Stimulated activated memory B cell treated with anti-CD40 and anti-IgM and Interleukin-4, amounts not matched to agents 10 μg/mL and 1 μg/mL and 100 μg/mL, for 72 hours (primary cell): ENCODE results near the gene ZNF853.
"Not testable (repeated sequence)": the region's sequence is repeated elsewhere in the genome, so short reads cannot be mapped to it uniquely, and the experiment has no call there.

ENCODE experiments used
- ATAC-seq: fragments of 150-1000 bp; cut with Tn5 transposase; 2 replicates; pipeline ENCODE4 v1.10.0; 2021
- H3K27ac Mint-ChIP-seq: one replicate; pipeline ENCODE4 v1.8.0; 2022; ENCODE audit warnings: mild to moderate bottlenecking, mixed read lengths
- H3K27me3 Mint-ChIP-seq: one replicate; pipeline ENCODE4 v1.8.0; 2022; ENCODE audit warnings: mixed read lengths
- H3K36me3 Mint-ChIP-seq: one replicate; pipeline ENCODE4 v1.8.0; 2022; ENCODE audit warnings: mixed read lengths
- H3K4me1 Mint-ChIP-seq: one replicate; pipeline ENCODE4 v1.8.0; 2022; ENCODE audit warnings: mixed read lengths
- H3K4me3 Mint-ChIP-seq: one replicate; pipeline ENCODE4 v1.8.0; 2022; ENCODE audit warnings: mild to moderate bottlenecking, moderate library complexity, mixed read lengths
- H3K9me3 Mint-ChIP-seq: one replicate; pipeline ENCODE4 v1.8.0; 2022; ENCODE audit warnings: mixed read lengths

Gene ZNF853

GRCh38 chr7:6650521-6651011 is 35.2 kb downstream of the ZNF853 start:
- Mint-ChIP-seq H3K4me3 (no peak overlapping the region), H3K36me3 (peaks cover 76% of the 10 kb centered on the region), H3K27me3 (no peaks in the 10 kb centered on the region), H3K4me1 (no peaks in the 10 kb centered on the region), H3K27ac (no peak overlapping the region), H3K9me3 (no peaks in the 10 kb centered on the region)
- ATAC-seq, result no peak

DNA sequence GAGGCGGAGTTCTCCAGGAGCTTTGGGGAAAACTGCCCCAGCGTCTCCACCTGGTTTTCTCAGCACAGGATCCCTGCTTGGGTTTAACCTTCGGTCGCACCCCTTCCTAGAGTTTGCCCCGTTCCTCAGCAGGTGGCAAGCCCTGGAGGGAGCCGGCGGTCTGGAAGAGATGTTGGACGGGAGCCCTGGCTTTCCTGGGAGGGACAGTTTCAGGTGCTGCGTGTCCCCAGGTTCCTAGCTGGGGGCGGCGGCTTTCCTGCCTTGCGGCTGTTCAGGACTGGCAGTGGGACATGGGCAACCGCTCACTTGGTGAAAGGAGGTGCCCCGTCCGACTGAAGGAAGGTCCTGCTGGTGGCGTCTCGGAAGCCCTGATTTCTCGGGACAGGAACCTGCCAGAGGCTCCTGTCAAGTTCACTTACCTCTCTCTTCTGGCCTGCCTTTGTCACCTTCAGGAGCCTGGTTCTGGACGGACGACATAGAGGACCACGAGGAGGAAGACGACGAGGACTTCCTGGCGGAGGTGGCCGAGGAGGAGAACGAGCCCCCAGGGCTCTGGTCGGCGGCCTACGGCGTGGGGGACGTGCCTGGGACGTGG is 36.5 kb downstream of the ZNF853 start:
- no peak for ATAC-seq
- H3K9me3 Mint-ChIP-seq, result no peaks in the 10 kb centered on the region
- H3K27ac Mint-ChIP-seq, result no peak overlapping the region
- no peak overlapping the region for H3K4me3 Mint-ChIP-seq
- no peaks in the 10 kb centered on the region for H3K27me3 Mint-ChIP-seq
- H3K4me1 Mint-ChIP-seq, result no peaks in the 10 kb centered on the region
- H3K36me3 Mint-ChIP-seq, result peaks cover 68% of the 10 kb centered on the region

GRCh38 chr7:6652446-6653011 is 37.1 kb downstream of the ZNF853 start:
- H3K4me1 Mint-ChIP-seq, result no peaks in the 10 kb centered on the region
- no peaks in the 10 kb centered on the region for H3K27me3 Mint-ChIP-seq
- no peaks in the 10 kb centered on the region for H3K9me3 Mint-ChIP-seq
- H3K36me3 Mint-ChIP-seq, result peaks cover 63% of the 10 kb centered on the region
- H3K4me3 Mint-ChIP-seq, result no peak overlapping the region
- ATAC-seq, result no peak
- H3K27ac Mint-ChIP-seq, result no peak overlapping the region

DNA sequence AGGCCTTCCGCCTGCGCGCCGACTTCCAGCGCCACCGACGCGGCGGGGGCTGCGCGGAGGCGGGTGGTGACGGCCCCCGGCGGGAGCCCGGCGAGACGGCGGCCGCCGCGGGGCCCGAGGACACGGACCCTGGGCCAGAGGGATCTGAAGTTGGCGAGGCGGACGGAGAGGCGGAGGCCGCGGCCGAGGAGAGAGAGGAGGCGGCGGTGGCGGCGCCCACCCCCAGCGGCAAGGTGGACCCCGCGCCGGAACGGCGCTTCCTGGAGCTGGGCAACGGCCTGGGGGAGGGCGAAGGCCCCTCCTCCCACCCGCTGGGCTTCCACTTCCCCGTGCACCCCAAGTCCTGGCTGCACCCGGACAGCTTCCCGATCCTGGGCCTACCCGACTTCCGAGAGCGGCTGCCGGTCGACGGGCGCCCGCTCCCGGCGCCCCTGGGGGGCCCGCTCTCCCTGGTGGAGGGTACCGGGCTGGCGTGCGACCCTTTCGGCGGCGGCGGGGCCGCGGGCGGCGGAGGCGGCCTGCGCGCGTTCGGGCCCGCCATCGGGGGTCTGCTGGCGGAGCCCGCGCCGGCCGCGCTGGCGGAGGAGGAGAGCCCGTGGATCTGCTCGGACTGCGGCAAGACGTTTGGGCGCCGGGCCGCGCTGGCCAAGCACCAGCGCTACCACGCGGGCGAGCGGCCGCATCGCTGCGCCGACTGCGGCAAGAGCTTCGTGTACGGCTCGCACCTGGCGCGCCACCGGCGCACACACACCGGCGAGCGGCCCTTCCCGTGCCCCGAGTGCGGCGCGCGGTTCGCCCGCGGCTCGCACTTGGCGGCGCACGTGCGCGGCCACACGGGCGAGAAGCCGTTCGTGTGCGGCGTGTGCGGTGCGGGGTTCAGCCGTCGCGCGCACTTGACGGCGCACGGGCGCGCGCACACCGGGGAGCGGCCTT is 37.9 kb downstream of the ZNF853 start:
- no peaks in the 10 kb centered on the region for H3K27me3 Mint-ChIP-seq
- H3K27ac Mint-ChIP-seq, result no peak overlapping the region
- no peak overlapping the region for H3K4me3 Mint-ChIP-seq
- ATAC-seq, result peak; percentile 63
- H3K36me3 Mint-ChIP-seq, result peaks cover 55% of the 10 kb centered on the region
- H3K9me3 Mint-ChIP-seq, result no peaks in the 10 kb centered on the region
- no peaks in the 10 kb centered on the region for H3K4me1 Mint-ChIP-seq

DNA sequence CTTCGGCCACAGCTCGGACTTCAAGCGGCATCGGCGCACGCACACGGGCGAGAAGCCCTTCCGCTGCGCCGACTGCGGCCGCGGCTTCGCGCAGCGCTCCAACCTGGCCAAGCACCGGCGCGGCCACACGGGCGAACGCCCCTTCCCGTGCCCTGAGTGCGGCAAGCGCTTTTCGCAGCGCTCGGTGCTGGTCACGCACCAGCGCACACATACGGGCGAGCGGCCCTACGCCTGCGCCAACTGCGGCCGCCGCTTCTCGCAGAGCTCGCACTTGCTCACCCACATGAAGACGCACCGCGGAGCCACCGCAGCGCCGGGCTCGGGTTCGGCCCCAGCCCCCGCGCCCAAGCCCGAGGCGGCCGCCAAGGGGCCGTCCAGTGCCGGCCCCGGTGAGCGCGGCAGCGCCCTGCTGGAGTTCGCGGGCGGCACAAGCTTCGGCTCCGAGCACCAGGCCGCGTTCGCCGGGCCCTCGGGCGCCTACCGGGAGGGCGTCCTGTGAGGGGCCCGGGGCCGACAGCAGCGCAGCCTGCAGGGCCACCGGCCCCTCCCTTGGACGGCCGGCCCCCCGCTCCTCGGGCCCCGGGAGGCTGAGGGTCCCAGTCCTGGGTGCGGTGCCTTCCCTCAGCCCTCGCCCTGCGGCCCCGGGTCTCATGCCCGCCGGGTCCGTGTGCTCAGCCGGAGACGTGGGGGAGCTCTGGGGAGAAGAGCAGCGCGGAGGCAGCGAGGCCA is 38.9 kb downstream of the ZNF853 start:
- H3K9me3 Mint-ChIP-seq, result no peaks in the 10 kb centered on the region
- ATAC-seq, result no peak
- no peaks in the 10 kb centered on the region for H3K27me3 Mint-ChIP-seq
- peaks cover 47% of the 10 kb centered on the region for H3K36me3 Mint-ChIP-seq
- H3K27ac Mint-ChIP-seq, result no peak overlapping the region
- no peaks in the 10 kb centered on the region for H3K4me1 Mint-ChIP-seq
- H3K4me3 Mint-ChIP-seq, result no peak overlapping the region

- Mint-ChIP-seq H3K27ac (no peak overlapping the region), H3K4me3 (no peak overlapping the region), H3K27me3 (no peaks in the 10 kb centered on the region), H3K9me3 (no peaks in the 10 kb centered on the region), H3K36me3 (peaks cover 40% of the 10 kb centered on the region), H3K4me1 (no peaks in the 10 kb centered on the region)
- ATAC-seq, result no peak
Measured at GRCh38 chr7:6654842-6655610, 39.6 kb downstream of the ZNF853 start.

DNA sequence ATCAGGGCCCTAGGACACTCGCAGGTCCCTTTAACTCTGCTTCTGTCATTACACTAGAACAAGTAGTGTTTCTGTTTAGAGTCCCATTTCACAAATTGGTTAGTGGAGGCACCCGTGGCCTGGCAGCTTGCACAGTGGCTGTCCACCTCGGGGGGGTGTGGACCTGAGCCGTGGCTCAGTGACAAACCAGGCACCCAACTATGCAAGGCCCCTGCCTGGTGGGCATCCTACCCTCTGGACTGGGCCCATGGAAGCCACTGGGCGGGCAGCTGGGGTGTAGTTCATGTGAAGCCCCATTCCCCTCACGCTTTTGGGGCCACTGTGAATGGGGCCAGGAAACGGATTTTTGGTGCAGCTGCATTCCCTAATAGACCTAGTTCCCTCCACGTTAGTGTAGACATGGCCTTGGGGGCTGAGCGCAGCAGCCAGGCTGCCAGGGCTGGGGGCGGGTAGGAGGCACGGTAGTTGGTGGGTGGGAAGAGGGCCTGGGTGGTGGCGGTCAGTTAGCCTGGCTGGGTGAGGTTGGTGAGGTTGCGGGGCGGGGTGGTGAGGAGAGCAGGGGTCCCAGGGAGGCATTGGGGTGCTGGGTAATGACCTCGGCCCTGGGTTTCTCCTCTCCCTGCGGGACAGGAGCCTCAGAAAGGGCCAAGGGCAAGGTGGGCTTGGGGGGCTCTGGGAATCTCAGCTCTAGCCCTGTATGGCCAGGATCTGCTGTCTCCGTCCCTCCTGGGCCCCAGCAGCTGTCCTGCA is 40.4 kb downstream of the ZNF853 start:
- Mint-ChIP-seq H3K9me3 (no peaks in the 10 kb centered on the region), H3K4me3 (no peak overlapping the region), H3K4me1 (no peaks in the 10 kb centered on the region), H3K27ac (no peak overlapping the region), H3K36me3 (peaks cover 33% of the 10 kb centered on the region), H3K27me3 (peaks cover under 1% of the 10 kb centered on the region)
- ATAC-seq, result no peak

GRCh38 chr7:6656413-6656812 is 41.0 kb downstream of the ZNF853 start:
- Mint-ChIP-seq H3K4me3 (no peak overlapping the region), H3K27me3 (peaks cover 6% of the 10 kb centered on the region), H3K9me3 (peaks cover 3% of the 10 kb centered on the region), H3K27ac (no peak overlapping the region), H3K36me3 (peaks cover 27% of the 10 kb centered on the region), H3K4me1 (no peaks in the 10 kb centered on the region)
- ATAC-seq, result no peak

- peaks cover 18% of the 10 kb centered on the region for H3K27me3 Mint-ChIP-seq
- no peak for ATAC-seq
- H3K9me3 Mint-ChIP-seq, result peaks cover 3% of the 10 kb centered on the region
- no peak overlapping the region for H3K27ac Mint-ChIP-seq
- H3K4me1 Mint-ChIP-seq, result no peaks in the 10 kb centered on the region
- H3K4me3 Mint-ChIP-seq, result no peak overlapping the region
- H3K36me3 Mint-ChIP-seq, result peaks cover 16% of the 10 kb centered on the region
Measured at GRCh38 chr7:6658618-6659345, 43.4 kb downstream of the ZNF853 start.

- H3K4me3 Mint-ChIP-seq, H3K4me1 Mint-ChIP-seq, H3K27ac Mint-ChIP-seq, ATAC-seq: not testable (repeated sequence)
- Mint-ChIP-seq H3K9me3 (peaks cover 35% of the 10 kb centered on the region), H3K36me3 (peaks cover 14% of the 10 kb centered on the region), H3K27me3 (peaks cover 10% of the 10 kb centered on the region)
Measured at GRCh38 chr7:6670851-6671250, 55.4 kb downstream of the ZNF853 start.
